CD14-positive monocyte (primary cell): ENCODE data around the gene BOLA3. TPM values are rescaled to one million over a fixed set of nuclear protein-coding genes. Genes with fewer than 3 reads are reported as not detected.
"Not testable (repeated sequence)": the region's sequence is repeated elsewhere in the genome, so short reads cannot be mapped to it uniquely, and the experiment has no call there.

Experiments
- DNase-seq, 3 donors: peaks; one replicate each; pipeline ENCODE4 v3.0.0-alpha.2; 2011 to 2022
- H2AFZ ChIP-seq: 2 replicates; pipeline ENCODE4 v1.6.0; 2012; ENCODE audit warnings: mild to moderate bottlenecking, low read depth, low read length, inconsistent platforms; ENCODE audit not compliant: insufficient read depth, poor library complexity, severe bottlenecking
- H3K27ac ChIP-seq, 2 donors: 1 replicate in 1 of 2; 2 replicates in 1 of 2; pipeline ENCODE4 v1.5.1; 2012 to 2013; ENCODE audit warnings: low read length in 2 of 2, control low read depth in 1 of 2, inconsistent platforms in 1 of 2, low read depth in 1 of 2, mild to moderate bottlenecking in 1 of 2
- H3K27me3 ChIP-seq, 2 donors: one replicate each; pipeline versions ENCODE4 v1.6.0 to v1.6.1; 2011 to 2013; ENCODE audit warnings: low read length in 2 of 2; ENCODE audit not compliant: control insufficient read depth in 2 of 2, insufficient read depth in 2 of 2
- H3K36me3 ChIP-seq, 2 donors: replicated peaks in 1 of 2; 1 replicate in 1 of 2; 2 replicates in 1 of 2; pipeline versions ENCODE4 v1.5.1 to v1.6.1; 2012 to 2013; ENCODE audit warnings: low read length in 2 of 2, control low read depth in 1 of 2, inconsistent platforms in 1 of 2, mild to moderate bottlenecking in 1 of 2; ENCODE audit not compliant: insufficient read depth in 2 of 2, control insufficient read depth in 1 of 2
- H3K4me1 ChIP-seq, 2 donors: 1 replicate in 1 of 2; 2 replicates in 1 of 2; pipeline versions ENCODE4 v1.5.1 to v1.6.1; 2012 to 2013; ENCODE audit warnings: low read length in 2 of 2, control low read depth in 1 of 2, inconsistent platforms in 1 of 2, mild to moderate bottlenecking in 1 of 2, moderate library complexity in 1 of 2; ENCODE audit not compliant: insufficient read depth in 2 of 2, control insufficient read depth in 1 of 2
- H3K4me2 ChIP-seq: replicated peaks from 2 replicates; pipeline ENCODE3; 2012; ENCODE audit warnings: low read length, moderate library complexity, mild to moderate bottlenecking; ENCODE audit not compliant: poor library complexity, severe bottlenecking; ENCODE audit errors: extremely low read depth
- H3K4me3 ChIP-seq, 3 experiments: fragments of 200-600 bp in 1 of 3; sonication (generic) in 1 of 3; replicated peaks in 1 of 3; 1 replicate in 2 of 3; 2 replicates in 1 of 3; pipeline ENCODE4 v1.5.1; 2011 to 2013; ENCODE audit warnings: low read length in 3 of 3, mild to moderate bottlenecking in 3 of 3, control low read depth in 2 of 3, low read depth in 2 of 3, inconsistent platforms in 1 of 3, moderate library complexity in 1 of 3
- H3K79me2 ChIP-seq: 2 replicates; pipeline ENCODE4 v1.6.0; 2012; ENCODE audit warnings: mild to moderate bottlenecking, control low read depth, inconsistent platforms, low read length, moderate library complexity; ENCODE audit not compliant: insufficient read depth
- H3K9ac ChIP-seq: 2 replicates; pipeline ENCODE4 v1.6.0; 2017; ENCODE audit warnings: low read length, mild to moderate bottlenecking; ENCODE audit not compliant: insufficient read depth, poor library complexity, severe bottlenecking
- H3K9me3 ChIP-seq, 2 donors: replicated peaks in 1 of 2; 1 replicate in 1 of 2; 2 replicates in 1 of 2; pipeline versions ENCODE4 v1.5.1 to v1.6.1; 2012 to 2013; ENCODE audit warnings: low read length in 2 of 2, control low read depth in 1 of 2; ENCODE audit not compliant: control insufficient read depth in 1 of 2, insufficient read depth in 1 of 2
- H4K20me1 ChIP-seq: 2 replicates; pipeline ENCODE4 v1.6.0; 2012; ENCODE audit warnings: mild to moderate bottlenecking, low read length, control low read depth, moderate library complexity; ENCODE audit not compliant: insufficient read depth
- H3K27ac Mint-ChIP-seq, 7 donors: one replicate each; pipeline ENCODE4 v1.8.0; 2020; ENCODE audit warnings: mild to moderate bottlenecking in 7 of 7, mixed read lengths in 7 of 7, moderate library complexity in 6 of 7, inconsistent platforms in 2 of 7
- H3K27me3 Mint-ChIP-seq, 3 donors: one replicate each; pipeline ENCODE4 v1.8.0; 2021 to 2022; ENCODE audit warnings: low read depth in 3 of 3, mild to moderate bottlenecking in 3 of 3, mixed read lengths in 3 of 3, moderate library complexity in 3 of 3, inconsistent platforms in 1 of 3
- H3K36me3 Mint-ChIP-seq, 2 donors: one replicate each; pipeline ENCODE4 v1.8.0; 2020; ENCODE audit warnings: mixed read lengths in 2 of 2, inconsistent platforms in 1 of 2, mild to moderate bottlenecking in 1 of 2
- H3K4me1 Mint-ChIP-seq: one replicate; pipeline ENCODE4 v1.8.0; 2020; ENCODE audit warnings: mild to moderate bottlenecking, mixed read lengths
- H3K4me3 Mint-ChIP-seq, 2 donors: one replicate each; pipeline ENCODE4 v1.8.0; 2020; ENCODE audit warnings: mild to moderate bottlenecking in 2 of 2, mixed read lengths in 2 of 2, moderate library complexity in 1 of 2
- H3K9me3 Mint-ChIP-seq, 7 donors: one replicate each; pipeline ENCODE4 v1.8.0; 2020 to 2022; ENCODE audit warnings: mixed read lengths in 7 of 7, mild to moderate bottlenecking in 6 of 7, moderate library complexity in 6 of 7, inconsistent platforms in 2 of 7
- WGBS: methylation state at CpG from one replicate; pipeline ENCODE4 v1.1.5; 2013; ENCODE audit warnings: missing lambda C conversion rate; ENCODE audit not compliant: insufficient coverage; 5-methylcytosine and 5-hydroxymethylcytosine counted together
- intact Hi-C, 2 donors: fragments of 100-400 bp; cut with micrococcal nuclease; formaldehyde crosslinking; loops; one replicate each; pipeline versions ENCODE4 v1.15.0 to v1.15.1; 2023
- polyA plus RNA-seq, 3 donors: library from polyadenylated mRNA; depleted of rRNA in 1 of 3; unstranded in 2 of 3; stranded (reverse) in 1 of 3; fragments of 300-500 nt in 2 of 3; fragments of >200 nt in 1 of 3; fragmentation: Illumina TruSeq in 2 of 3; gene quantifications; 1 replicate in 2 of 3; 2 replicates in 1 of 3; pipeline ENCODE4 v1.2.3, GENCODE V29; 2012 to 2021
- TF ChIP-seq, protein P1 (sequence below): fragments of 200-600 bp; IDR thresholded peaks from one replicate; pipeline ENCODE4 v1.8.0; 2022; ENCODE audit warnings: antibody characterized with exemption, mild to moderate bottlenecking

The BOLA3 gene
- polyA plus RNA-seq, 3 donors, result 3.9 to 8.0 (median 7.7) TPM

DNA sequence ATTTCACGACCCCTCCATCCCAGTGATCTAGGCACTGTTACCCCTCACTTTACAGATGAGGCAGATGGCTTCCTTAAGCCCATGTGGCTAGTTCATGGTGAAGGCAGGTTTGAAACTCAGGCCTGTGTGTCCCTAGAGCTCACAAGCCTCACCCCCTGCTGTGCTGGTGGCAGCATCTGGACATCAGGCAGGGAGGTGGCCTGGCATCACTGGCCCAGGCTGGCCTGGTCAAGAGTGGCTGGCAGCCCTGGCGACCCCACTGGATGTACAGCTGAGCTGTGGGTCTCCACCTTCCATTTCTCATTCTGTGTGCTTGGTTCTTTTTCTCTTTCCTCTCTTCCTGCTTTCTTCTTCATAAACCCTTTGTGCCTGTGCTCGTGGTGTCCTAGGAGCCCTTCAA, 56.3 kb downstream of the BOLA3 start:
- Mint-ChIP-seq H3K27ac (peak overlapping the region in 3 of 7 donors; percentile 13 to 73 (median 34)), H3K36me3 (peaks cover 80 to 96% of the 10 kb centered on the region in 2 donors), H3K4me1 (no peaks in the 10 kb centered on the region), H3K27me3 (peaks cover 0 to 2% (median 0%) of the 10 kb centered on the region in 3 donors), H3K4me3 (no peak overlapping the region), H3K9me3 (no peaks in the 10 kb centered on the region)
- Histone ChIP-seq H3K4me3 (no peak overlapping the region), H3K4me2 (no peak overlapping the region), H3K79me2 (peaks cover 3% of the 10 kb centered on the region), H4K20me1 (peaks cover 100% of the 10 kb centered on the region), H3K27me3 (no peaks in the 10 kb centered on the region), H3K36me3 (peaks cover 97 to 100% of the 10 kb centered on the region in 2 donors), H2AFZ (no peak overlapping the region), H3K9me3 (no peaks in the 10 kb centered on the region), H3K27ac (no peak overlapping the region), H3K9ac (no peak overlapping the region), H3K4me1 (no peaks in the 10 kb centered on the region)
- TF ChIP-seq, protein P1, sequence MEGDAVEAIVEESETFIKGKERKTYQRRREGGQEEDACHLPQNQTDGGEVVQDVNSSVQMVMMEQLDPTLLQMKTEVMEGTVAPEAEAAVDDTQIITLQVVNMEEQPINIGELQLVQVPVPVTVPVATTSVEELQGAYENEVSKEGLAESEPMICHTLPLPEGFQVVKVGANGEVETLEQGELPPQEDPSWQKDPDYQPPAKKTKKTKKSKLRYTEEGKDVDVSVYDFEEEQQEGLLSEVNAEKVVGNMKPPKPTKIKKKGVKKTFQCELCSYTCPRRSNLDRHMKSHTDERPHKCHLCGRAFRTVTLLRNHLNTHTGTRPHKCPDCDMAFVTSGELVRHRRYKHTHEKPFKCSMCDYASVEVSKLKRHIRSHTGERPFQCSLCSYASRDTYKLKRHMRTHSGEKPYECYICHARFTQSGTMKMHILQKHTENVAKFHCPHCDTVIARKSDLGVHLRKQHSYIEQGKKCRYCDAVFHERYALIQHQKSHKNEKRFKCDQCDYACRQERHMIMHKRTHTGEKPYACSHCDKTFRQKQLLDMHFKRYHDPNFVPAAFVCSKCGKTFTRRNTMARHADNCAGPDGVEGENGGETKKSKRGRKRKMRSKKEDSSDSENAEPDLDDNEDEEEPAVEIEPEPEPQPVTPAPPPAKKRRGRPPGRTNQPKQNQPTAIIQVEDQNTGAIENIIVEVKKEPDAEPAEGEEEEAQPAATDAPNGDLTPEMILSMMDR, result no peak
- DNase-seq, result no peak
- 100% methylated on average over 2 of the region's 3 CpGs for WGBS
- intact Hi-C loops, result no loop called here

GRCh38 chr2:74089816-74090745, 57.6 kb downstream of the BOLA3 start:
- H3K27me3 ChIP-seq, result no peaks in the 10 kb centered on the region
- H3K4me2 ChIP-seq, result no peak overlapping the region
- H4K20me1 ChIP-seq, result peaks cover 100% of the 10 kb centered on the region
- H3K4me3 ChIP-seq, result no peak overlapping the region
- H3K36me3 ChIP-seq, result peaks cover 97 to 100% of the 10 kb centered on the region in 2 donors
- Mint-ChIP-seq H3K27me3 (peaks cover 0 to under 1% (median 0%) of the 10 kb centered on the region in 3 donors), H3K36me3 (peaks cover 82 to 97% of the 10 kb centered on the region in 2 donors), H3K4me3 (no peak overlapping the region), H3K27ac (peak overlapping the region in 1 of 7 donors; percentile 32), H3K4me1 (no peaks in the 10 kb centered on the region), H3K9me3 (no peaks in the 10 kb centered on the region)
- no peak overlapping the region for H3K9ac ChIP-seq
- no peak overlapping the region for H2AFZ ChIP-seq
- intact Hi-C loops, result no loop called here
- H3K4me1 ChIP-seq, result no peaks in the 10 kb centered on the region
- 98% methylated on average over 16 of the region's 26 CpGs for WGBS
- TF ChIP-seq, protein P1, result no peak
- H3K27ac ChIP-seq, result no peak overlapping the region
- H3K79me2 ChIP-seq, result peaks cover 15% of the 10 kb centered on the region
- H3K9me3 ChIP-seq, result no peaks in the 10 kb centered on the region
- no peak for DNase-seq

DNA sequence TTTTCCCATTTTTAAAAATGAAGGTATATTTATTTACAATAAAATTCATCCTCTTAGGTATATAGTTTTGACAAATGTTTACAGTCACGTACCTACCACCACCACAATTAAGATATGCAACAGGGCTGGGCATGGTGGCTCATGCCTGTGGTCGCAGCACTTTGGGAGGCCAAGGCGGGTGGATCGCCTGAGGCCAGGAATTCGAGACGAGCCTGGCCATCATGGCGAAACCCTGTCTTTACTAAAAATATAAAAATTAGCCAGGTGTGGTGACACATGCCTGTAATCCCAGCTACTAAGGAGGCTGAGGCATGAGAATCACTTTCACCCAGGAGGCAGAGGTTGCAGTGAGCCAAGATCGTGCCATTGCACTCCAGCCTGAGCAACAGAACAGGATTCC, 59.0 kb downstream of the BOLA3 start:
- intact Hi-C loops, H3K4me3 ChIP-seq, H3K27ac ChIP-seq, H3K9ac ChIP-seq, H2AFZ ChIP-seq, H3K4me3 Mint-ChIP-seq, H3K27ac Mint-ChIP-seq, H3K9me3 ChIP-seq, H3K9me3 Mint-ChIP-seq, H3K4me2 ChIP-seq, H3K4me1 Mint-ChIP-seq, H3K27me3 Mint-ChIP-seq, DNase-seq, H3K4me1 ChIP-seq, H3K27me3 ChIP-seq: not testable (repeated sequence)
- WGBS, result 94% methylated on average over 5 of the region's 8 CpGs
- Histone ChIP-seq H3K79me2 (peaks cover 26% of the 10 kb centered on the region), H4K20me1 (peaks cover 99% of the 10 kb centered on the region), H3K36me3 (peaks cover 93 to 100% of the 10 kb centered on the region in 2 donors)
- peaks cover 78 to 97% of the 10 kb centered on the region in 2 donors for H3K36me3 Mint-ChIP-seq
